SK-N-MC (cell line): ENCODE results near the gene NPTN.

Source experiments
- EZH2 ChIP-seq: fragments of 200-600 bp; sonication (generic); IDR thresholded peaks from one replicate; pipeline ENCODE4 v1.6.1; 2017; ENCODE audit warnings: antibody characterized with exemption
- POLR2AphosphoS5 ChIP-seq: IDR thresholded peaks from 2 replicates; pipeline ENCODE4 v1.6.1; 2012; ENCODE audit warnings: mild to moderate bottlenecking, low read depth, low read length, borderline replicate concordance

DNA sequence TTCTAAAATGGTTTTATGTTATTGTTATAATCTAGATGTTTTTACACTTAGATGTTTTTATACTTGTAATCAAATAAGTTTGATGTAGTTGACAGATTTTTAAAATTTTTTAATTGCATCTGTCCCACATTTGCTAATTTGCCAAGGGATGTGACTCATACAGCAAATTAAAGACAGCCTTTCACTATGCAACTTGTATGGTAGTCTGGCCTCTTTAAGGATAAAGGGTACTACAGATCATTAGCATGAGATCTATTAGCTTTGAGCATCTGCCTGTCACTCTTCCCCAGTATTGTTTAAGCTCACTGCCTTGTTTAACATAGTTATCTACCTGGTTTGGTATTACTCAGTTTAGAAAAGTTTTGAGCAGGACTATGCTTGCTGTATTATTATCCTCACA lies 83.0 kb downstream of the NPTN start:
- TF ChIP-seq EZH2 (no peak), POLR2AphosphoS5 (no peak)
